Measurements from ENCODE around the gene C7orf33. TPM values are rescaled to one million over a fixed set of nuclear protein-coding genes. Genes with fewer than 3 reads are reported as not detected.

The C7orf33 gene
- polyA plus RNA-seq, 1 experiment, result not detected

- DNase-seq (ENCODE audit: low read depth), result no peak
- ChIA-PET POLR2A (no interaction called here), CTCF (no interaction called here)
- TF ChIP-seq CTCF (IDR thresholded peaks at IDR 0.05; ENCODE audit: insufficient read depth, low read depth, low read length), result no peak
- Histone ChIP-seq H3K4me3 (ENCODE audit: low read depth, low read length) (no peak overlapping the region), H3K36me3 (ENCODE audit: control insufficient read depth, insufficient read depth, low read length) (no peaks in the 10 kb centered on the region), H3K27me3 (ENCODE audit: control insufficient read depth, insufficient read depth, low read length) (no peaks in the 10 kb centered on the region)
These were observed 70.9 kb downstream of the C7orf33 start for GRCh38 chr7:148661471-148661870.

GRCh38 chr7:148662646-148663045, 72.1 kb downstream of the C7orf33 start:
- ChIA-PET POLR2A (no interaction called here), CTCF (no interaction called here)
- no peaks in the 10 kb centered on the region for H3K36me3 ChIP-seq (ENCODE audit: control insufficient read depth, insufficient read depth, low read length)
- TF ChIP-seq CTCF (IDR thresholded peaks at IDR 0.05; ENCODE audit: insufficient read depth, low read depth, low read length), result no peak
- no peaks in the 10 kb centered on the region for H3K27me3 ChIP-seq (ENCODE audit: control insufficient read depth, insufficient read depth, low read length)
- DNase-seq (ENCODE audit: low read depth), result no peak
- no peak overlapping the region for H3K4me3 ChIP-seq (ENCODE audit: low read depth, low read length)

- CTCF ChIA-PET, result no interaction called here
- Histone ChIP-seq H3K36me3 (ENCODE audit: control insufficient read depth, insufficient read depth, low read length) (no peaks in the 10 kb centered on the region), H3K4me3 (ENCODE audit: low read depth, low read length) (no peak overlapping the region), H3K27me3 (ENCODE audit: control insufficient read depth, insufficient read depth, low read length) (no peaks in the 10 kb centered on the region)
- no peak for TF ChIP-seq CTCF (IDR thresholded peaks at IDR 0.05; ENCODE audit: insufficient read depth, low read depth, low read length)
- DNase-seq (ENCODE audit: low read depth), result no peak
- POLR2A ChIA-PET, result no interaction called here
These were observed 73.8 kb downstream of the C7orf33 start for GRCh38 chr7:148664324-148664723.

- CTCF ChIA-PET, result no interaction called here
- Histone ChIP-seq H3K4me3 (ENCODE audit: low read depth, low read length) (no peak overlapping the region), H3K27me3 (ENCODE audit: control insufficient read depth, insufficient read depth, low read length) (no peaks in the 10 kb centered on the region), H3K36me3 (ENCODE audit: control insufficient read depth, insufficient read depth, low read length) (no peaks in the 10 kb centered on the region)
- DNase-seq (ENCODE audit: low read depth), result no peak
- no peak for TF ChIP-seq CTCF (IDR thresholded peaks at IDR 0.05; ENCODE audit: insufficient read depth, low read depth, low read length)
- POLR2A ChIA-PET, result no interaction called here
These were observed 74.7 kb downstream of the C7orf33 start for GRCh38 chr7:148665221-148665620.

Other genes starting within 250 kb of the C7orf33 start
- 38.6 and 52.0 TPM in 2 replicates for gene CUL1, start 108.1 kb downstream of the C7orf33 start, polyA plus RNA-seq (2011; rRNA removed)

Measured in BJ (cell line).